ENCODE results near the gene BICRAL.
"Not testable (repeated sequence)": the region's sequence is repeated elsewhere in the genome, so short reads cannot be mapped to it uniquely, and the experiment has no call there.

The BICRAL gene

DNA sequence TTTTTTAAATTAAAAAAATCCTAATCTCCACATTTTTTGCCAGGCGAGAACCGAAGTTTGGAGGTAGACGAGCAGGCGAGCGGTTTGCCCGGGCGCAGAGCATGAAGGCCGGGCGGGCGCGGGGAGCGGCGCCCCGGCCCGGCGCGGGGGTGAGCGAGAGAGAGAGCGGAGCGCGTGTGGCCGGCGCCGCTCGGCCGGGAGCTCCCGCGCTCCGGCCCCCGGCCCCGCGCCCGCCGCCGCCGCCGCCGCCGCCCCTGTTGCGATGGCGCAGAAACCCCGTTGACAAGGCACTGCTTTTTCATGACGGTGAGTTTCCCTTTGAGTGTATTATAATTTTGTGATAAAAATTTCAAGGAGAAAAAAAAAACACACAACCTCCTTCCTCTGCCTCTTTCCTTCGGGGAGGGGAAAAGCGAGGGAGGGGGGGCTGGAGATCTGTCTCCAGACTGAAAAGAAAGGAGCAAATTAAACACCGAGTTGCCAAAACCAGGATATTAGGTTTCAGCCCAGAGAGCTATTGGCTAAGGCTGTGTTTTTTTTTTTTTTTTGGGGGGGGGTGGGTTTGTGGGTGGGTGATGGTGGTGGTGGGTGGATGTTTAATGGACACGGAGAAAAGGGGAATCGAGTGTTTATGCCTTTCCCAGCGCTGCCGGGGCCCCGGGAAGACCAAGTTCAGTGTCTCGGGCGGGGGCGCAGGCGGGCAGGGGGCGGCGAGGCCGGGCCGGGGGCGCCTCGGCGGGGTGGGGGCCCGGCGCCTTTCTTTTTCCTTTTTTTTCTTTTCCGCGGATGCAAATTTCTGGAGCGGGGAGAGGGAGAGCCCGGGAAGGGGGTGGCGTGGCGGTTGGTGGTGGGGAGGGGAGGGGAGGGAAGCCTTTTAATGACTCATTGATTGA is at the start of gene BICRAL:
Gene BICRAL (plus strand): TSS at position 257 of the 893 bp plus-strand sequence. CDS start 39,971 bp downstream, outside the sequence.
- DNase-seq, result peak; percentile 78

GRCh38 chr6:42733867-42734481 is 47.9 kb upstream of the BICRAL start:
- DNase-seq, result not testable (repeated sequence)

DNA sequence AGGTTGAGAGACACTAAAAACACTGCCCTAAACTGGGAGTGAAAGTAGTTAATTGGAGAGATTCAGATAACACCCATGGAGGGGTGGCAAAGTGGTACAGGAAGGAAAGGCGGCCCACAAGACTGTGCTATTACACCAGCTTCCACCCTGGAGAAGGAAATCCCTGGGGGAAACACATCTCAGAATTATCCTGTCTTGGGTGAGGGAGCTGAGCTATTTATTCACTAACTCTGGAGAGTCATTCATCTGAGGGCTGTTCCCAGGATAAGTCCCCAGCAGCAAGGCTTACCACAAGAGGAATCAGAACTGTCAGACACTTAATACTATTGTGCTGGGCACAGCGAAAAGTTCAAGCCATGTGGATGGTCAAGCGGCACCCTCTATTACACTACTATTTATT is 45.9 kb upstream of the BICRAL start:
- no peak for DNase-seq

DNA sequence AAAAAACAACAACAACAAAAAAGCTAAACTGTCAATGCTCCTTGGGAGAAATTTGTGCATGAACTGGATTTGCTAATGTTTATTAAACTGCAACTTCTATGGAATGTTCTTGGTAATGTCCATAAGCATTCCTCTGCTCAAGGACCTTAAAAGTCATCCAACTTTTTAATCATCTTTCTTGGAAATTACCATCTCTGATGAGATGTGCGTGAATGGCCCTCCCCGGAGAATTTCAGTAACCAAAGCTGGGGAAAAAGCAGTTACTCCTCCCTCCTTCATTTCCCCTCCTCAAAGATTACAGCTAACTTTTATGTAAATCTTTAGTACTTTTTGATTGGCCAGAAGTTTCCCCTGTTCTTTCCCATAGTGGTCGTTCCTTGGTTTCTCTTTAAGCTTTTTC is 41.1 kb upstream of the BICRAL start:
- DNase-seq, result no peak

- DNase-seq, result peak; percentile 24
Measured at GRCh38 chr6:42742116-42742894, 39.5 kb upstream of the BICRAL start.

GRCh38 chr6:42744351-42744893 is 37.4 kb upstream of the BICRAL start:
- DNase-seq, result no peak

- peak; percentile 36 for DNase-seq
Measured at GRCh38 chr6:42745083-42745639, 36.7 kb upstream of the BICRAL start.

GRCh38 chr6:42745640-42746462 is 36.0 kb upstream of the BICRAL start, which contains the start of gene TBCC:
Gene TBCC, minus strand, starts transcription at chr6:42746103. Its CDS starts 30 bp downstream, at chr6:42746073.
- peak; percentile 99 for DNase-seq

DNA sequence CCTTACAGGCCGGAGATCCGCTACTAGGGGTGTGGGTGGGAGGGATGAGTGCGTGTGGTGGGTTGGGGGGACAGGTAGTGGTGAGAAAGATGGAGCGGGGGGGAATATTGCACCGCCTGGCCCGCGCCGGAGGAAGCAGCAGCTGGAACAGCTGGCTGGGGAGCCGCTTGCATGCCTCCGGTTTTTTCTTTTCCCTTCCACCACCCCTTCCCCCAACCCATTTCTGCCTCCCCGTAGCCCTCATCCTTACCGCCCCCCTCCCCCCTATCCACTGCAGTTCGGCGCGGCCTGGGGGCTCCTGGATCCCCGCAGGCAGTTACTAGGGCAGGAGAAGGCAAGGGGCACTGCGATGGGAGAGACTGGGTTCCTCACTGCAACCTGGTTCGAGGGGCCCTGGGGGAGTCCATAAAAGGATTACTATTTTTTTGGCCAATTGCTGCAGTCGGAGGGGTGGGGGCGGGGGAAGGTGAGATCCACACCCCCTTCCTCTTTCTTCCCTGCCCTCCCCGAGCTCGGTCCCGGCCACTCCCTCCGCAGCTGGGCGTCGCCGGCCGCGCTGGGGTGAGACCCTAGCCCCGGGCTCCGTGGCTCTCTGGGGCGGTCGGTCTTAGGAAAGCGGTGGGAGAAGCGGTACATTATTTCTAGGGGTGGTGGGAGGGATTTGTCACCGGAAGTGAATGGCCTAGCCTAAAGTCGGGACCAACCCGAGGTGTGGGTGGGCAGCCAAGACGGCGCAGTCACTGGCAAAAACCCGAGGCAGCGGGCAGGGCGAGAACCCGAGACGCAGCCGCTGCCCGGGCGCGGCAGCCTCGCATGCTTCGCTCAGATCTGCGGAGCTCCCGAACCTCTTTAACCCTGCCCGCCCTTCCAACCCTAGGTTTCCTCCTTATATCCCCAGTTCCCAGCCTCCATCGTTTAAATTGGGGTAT is 35.1 kb upstream of the BICRAL start:
- peak; percentile 96 for DNase-seq

DNA sequence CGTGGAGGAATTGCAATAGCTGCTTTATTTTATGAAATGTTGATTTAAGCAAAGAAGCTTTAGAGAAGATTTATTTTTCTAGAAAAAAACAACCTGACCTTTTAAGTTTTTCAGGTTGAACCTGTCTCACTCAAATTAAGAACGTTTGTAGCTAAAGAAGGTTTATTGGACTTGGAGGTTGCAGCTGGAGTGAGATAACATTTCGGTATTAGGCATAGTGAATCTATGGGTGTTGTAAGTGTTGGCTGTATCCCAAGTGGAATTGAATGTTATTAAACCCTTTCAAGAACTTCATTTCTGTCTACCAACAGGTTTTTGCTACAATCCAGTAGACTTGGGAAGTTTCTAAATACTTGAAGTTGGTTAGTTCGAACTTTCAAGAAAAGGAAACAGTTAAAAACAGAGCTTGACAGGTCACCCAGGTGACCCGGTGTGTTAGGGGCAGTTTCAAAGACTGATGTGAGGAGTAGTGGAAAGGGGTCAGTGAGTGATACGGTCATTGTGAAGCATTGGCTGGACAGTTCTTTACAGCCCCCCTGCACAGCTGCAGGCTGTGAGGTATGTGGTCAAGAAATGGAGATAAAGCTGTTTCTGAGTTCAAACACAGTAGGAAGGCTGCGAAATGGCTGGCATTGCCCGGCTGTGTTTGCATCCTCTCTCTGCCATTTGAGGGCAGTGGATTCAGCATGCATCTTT is 33.5 kb upstream of the BICRAL start:
- no peak for DNase-seq

GRCh38 chr6:42751055-42751454 is 30.8 kb upstream of the BICRAL start:
- no peak for DNase-seq

DNA sequence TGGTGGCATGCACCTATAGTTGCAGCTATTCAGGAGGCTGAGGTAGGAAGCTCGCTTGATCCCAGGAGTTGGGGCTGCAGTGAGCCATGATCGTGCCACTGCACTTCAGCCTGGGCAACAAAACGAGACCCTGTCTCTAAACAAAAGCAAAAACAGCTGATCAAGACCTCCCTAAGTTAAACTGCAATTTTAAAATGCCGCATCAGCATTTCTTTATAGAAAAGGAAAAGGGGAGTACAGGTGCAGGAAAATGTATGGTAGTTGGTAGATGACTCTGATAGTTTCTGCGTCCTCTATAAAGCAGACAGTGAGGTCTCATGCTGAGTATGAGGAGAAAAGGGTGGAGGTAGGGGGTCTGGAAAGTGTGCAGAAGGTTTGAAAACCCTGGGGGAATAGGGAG is 27.1 kb upstream of the BICRAL start:
- no peak for DNase-seq

DNA sequence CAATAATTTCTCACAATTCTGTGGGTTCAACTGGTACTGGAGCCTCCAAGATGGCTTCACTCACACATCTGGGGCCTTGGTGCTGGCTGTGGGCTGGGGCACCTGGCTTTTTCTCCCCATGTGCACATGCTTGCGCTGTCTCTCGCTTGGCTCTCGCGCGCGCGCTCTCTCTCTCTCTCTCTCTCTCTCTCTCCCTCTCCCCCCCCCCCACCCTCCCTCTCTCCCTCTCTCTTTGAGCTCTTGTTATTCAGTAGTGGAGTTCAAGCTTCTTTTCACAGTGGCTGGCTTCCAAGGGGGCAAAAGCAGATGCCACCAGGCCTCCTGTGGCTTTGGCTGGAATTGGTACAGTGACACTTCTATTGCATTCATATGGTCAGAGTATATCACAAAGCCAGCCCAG is 25.1 kb upstream of the BICRAL start:
- no peak for DNase-seq

- no peak for DNase-seq
Measured at GRCh38 chr6:42758756-42759430, 23.0 kb upstream of the BICRAL start.

DNA sequence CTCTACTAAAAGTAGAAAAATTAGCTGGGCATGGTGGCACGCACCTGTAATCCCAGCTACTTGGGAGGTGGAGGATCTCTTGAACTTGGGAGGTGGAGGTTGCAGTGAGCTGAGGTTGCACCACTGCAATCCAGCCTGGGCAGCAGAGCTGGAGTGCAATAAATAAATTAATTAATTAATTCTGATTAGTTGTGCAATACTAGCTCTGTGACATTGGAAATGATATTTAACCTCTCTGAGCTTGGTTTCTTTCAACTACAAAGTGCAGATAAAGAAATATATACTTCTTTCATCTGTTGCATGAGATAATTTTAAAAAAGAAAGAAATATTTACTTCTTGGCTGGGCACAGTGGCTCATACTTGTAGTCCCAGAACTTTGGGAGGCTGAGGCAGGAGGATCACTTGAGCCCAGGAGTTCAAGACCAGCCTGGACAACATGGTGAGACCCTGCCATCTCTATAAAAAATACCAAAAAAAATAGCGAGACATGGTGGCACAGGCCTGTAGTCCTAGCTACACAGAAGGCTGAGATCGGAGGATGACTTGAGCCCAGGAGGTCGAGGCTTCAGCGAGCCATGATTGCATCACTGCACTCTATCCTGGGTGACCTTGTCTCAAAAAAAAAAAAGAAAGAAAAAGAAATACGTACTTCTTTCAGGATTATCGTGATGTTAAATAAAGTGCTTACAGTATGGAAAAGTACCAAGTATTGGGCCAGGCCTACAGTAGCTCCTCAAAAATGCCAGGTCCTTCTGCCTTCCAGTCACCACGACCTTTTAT is 20.4 kb upstream of the BICRAL start:
- DNase-seq, result no peak

- DNase-seq, result no peak
Measured at GRCh38 chr6:42762426-42762859, 19.4 kb upstream of the BICRAL start.

GRCh38 chr6:42762950-42763349 is 18.9 kb upstream of the BICRAL start:
- no peak for DNase-seq

DNA sequence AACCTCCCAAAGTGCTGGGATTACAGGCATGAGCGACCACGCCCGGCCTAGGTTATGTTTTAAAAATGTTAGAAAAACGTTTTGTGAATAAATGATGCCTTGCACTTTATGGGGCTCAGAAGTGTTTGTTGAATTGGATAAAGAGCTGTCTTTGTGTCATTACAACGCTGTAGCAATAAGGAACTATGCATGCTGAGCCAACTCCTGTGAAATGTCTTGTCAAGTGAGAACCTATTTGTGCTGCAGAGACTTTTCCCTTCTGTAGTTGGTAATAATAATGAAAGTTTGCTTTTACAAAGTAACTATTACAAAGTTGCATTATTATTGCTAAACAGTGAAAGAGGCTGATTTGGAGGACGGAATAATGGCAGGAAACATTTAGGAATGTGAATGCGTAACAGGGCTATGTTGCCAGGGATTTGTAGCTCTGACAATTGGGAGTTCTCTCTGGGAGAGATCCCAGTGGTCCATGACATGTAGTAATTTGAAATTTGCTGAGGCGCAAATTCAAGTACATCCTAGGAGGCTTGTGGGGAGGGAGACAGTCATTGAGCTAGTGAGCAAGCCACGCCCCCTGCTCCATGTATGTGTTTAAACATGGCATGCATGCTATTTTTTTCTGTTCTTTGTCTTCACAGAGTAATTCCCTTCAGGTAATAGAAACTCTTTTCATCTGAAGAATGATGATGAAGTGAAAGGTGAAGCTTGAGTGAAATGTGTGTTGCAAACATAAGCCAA is 16.8 kb upstream of the BICRAL start:
- no peak for DNase-seq

Data from EL (cell line).